Sigmoid colon (tissue), 4 donors: ENCODE results near the gene MLNR.

Source experiments
- CTCF ChIP-seq, 4 experiments: fragments of 450-650 bp in 3 of 4; fragments of 200-600 bp in 1 of 4; IDR thresholded peaks; one replicate each; pipeline ENCODE4 v1.5.1; 2016 to 2019; ENCODE audit warnings: antibody characterized with exemption in 4 of 4, mild to moderate bottlenecking in 3 of 4, moderate library complexity in 2 of 4
- POLR2AphosphoS5 ChIP-seq, 4 donors: sonication (generic); formaldehyde crosslinking; IDR thresholded peaks; one replicate each; pipeline ENCODE4 v1.6.1; 2017; ENCODE audit warnings: antibody characterized with exemption in 4 of 4

- TF ChIP-seq CTCF (IDR thresholded peaks at IDR 0.05) = no peak
- TF ChIP-seq POLR2AphosphoS5 (IDR thresholded peaks at IDR 0.05) = no peak
Measured at GRCh38 chr13:49220036-49220855, at the start of gene MLNR.
